HAP-1 (cell line): ENCODE measurements around the gene NRL.
A peak's percentile ranks its signal among the peaks of the same experiment; 100 is the strongest.

Experiments
- DNase-seq, 2 experiments: peaks; one replicate each; pipeline ENCODE4 v3.0.0-alpha.2; 2016 to 2020; ENCODE audit warnings: low spot score in 2 of 2
- H3K27me3 ChIP-seq: fragments of 250-450 bp; sonication (Bioruptor Pico); 2 replicates; pipeline ENCODE4 v1.5.1; 2020; ENCODE audit warnings: low read depth, mild to moderate bottlenecking, moderate library complexity
- H3K36me3 ChIP-seq: fragments of 250-450 bp; sonication (Bioruptor Pico); replicated peaks from 2 replicates; pipeline ENCODE4 v1.5.1; 2020; ENCODE audit warnings: mild to moderate bottlenecking
- H3K4me1 ChIP-seq: fragments of 250-450 bp; sonication (Bioruptor Pico); 2 replicates; pipeline ENCODE4 v1.5.1; 2020; ENCODE audit warnings: mild to moderate bottlenecking
- H3K4me3 ChIP-seq: fragments of 250-450 bp; sonication (Bioruptor Pico); 2 replicates; pipeline ENCODE4 v1.5.1; 2020; ENCODE audit warnings: mild to moderate bottlenecking, moderate library complexity
- H3K9me3 ChIP-seq: fragments of 250-450 bp; sonication (Bioruptor Pico); 2 replicates; pipeline ENCODE4 v1.5.1; 2020; ENCODE audit warnings: mild to moderate bottlenecking, moderate library complexity
- in situ Hi-C: fragments of 300-500 bp; cut with MboI; formaldehyde crosslinking; loops from 3 replicates; pipeline ENCODE4 v1.14.3; 2020; ENCODE audit warnings: low sequenced_read_pairs, inconsistent platforms, mixed read lengths

Gene NRL

DNA sequence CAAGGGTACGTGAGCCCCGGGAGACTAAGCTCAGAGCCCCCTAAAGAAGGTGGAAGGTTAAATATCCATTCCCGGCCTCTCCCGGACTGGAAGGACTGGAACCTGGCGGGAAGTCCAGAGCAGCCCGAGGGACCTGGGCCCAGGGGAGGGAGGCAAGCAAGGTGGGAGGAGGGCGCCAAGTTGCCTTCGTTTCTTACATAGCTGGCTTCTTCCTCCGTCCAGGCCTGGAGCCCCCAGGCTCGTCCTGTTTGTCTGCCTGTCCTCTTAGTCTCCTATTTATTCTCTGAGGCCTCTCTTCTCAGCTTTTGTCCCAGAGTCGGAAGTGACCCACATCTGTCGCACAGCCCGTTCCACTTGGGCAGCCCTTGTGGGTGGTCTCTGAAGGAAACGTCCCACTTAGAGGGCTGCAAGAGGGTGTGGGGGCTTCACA lies 19.9 kb downstream of the NRL start:
- no peaks in the 10 kb centered on the region for H3K27me3 ChIP-seq
- peak overlapping the region; percentile 97 for H3K4me3 ChIP-seq
- no peaks in the 10 kb centered on the region for H3K9me3 ChIP-seq
- in situ Hi-C loops = loop anchor here (10.0 kb wide), 1 partner anchor 80 kb away; no protein-coding TSS in a partner anchor
- H3K4me1 ChIP-seq = peaks cover 11% of the 10 kb centered on the region
- peaks cover 29% of the 10 kb centered on the region for H3K36me3 ChIP-seq
- peak in 1 of 2 experiments; percentile 28 for DNase-seq

DNA sequence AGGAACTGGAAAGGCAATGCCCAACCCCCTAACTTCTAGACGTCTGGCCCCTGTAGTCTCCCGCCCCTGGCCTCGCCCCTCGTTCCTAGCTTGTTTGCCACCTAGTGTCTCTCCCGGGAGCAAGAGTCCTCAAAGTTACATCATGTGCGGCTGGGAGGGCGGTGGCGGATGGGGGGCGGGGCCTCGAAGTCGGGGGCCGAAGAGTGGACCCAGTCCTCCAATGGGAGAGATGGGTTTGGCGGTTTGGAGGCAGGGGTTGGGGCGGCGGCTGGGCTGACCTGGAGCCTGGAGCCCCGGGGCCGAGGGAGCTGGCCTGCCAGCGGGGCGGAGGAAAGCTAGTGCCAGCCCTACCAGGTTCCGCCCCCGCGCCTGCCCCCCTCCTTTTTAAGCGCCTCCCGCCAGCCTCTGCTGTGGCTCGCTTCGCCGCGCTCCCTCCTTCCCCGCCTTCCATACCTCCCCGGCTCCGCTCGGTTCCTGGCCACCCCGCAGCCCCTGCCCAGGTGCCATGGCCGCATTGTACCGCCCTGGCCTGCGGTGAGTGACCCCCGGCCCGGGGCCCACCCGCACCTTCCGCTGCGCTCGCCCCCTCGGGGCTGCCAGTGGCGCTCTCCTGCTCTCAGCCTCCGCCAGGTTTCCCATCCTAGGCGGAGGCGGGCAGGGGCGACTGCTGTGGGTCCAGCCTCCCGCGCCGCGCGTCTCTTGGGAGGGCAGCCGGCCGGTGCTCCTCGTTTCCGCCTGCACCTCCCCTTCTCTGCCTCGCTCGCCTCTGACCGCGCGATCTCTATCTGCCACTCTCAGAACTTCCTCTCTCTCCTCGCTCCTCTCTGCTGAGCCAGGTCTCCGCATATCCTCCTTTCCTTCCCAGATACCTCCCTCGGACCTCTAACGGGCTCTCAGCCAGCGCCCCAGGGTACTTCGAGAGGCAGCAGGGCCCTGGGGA lies 20.6 kb downstream of the NRL start, which contains the start of gene PCK2:
PCK2 (plus strand) TSS at position 411 of the 940 bp plus-strand sequence; CDS start at position 506, 95 bp downstream.
- in situ Hi-C loops = loop anchor here (10.0 kb wide), 1 partner anchor 79 kb away; no protein-coding TSS in a partner anchor
- peak within 1 kb of the TSS; percentile 97 for H3K4me3 ChIP-seq
- H3K36me3 ChIP-seq = peaks cover 22% of the 10 kb centered on the region
- H3K9me3 ChIP-seq = no peaks in the 10 kb centered on the region
- peaks cover 11% of the 10 kb centered on the region for H3K4me1 ChIP-seq
- DNase-seq = peak; percentile 92 to 98
- no peaks in the 10 kb centered on the region for H3K27me3 ChIP-seq

GRCh38 chr14:24093207-24093900 lies 21.4 kb downstream of the NRL start:
- no peak for DNase-seq
- H3K9me3 ChIP-seq = no peaks in the 10 kb centered on the region
- no peaks in the 10 kb centered on the region for H3K27me3 ChIP-seq
- peak overlapping the region; percentile 97 for H3K4me3 ChIP-seq
- in situ Hi-C loops = loop anchor here (10.0 kb wide), 1 partner anchor 79 kb away; no protein-coding TSS in a partner anchor
- peaks cover 14% of the 10 kb centered on the region for H3K36me3 ChIP-seq
- H3K4me1 ChIP-seq = peaks cover 11% of the 10 kb centered on the region

GRCh38 chr14:24092505-24093206 lies 22.1 kb downstream of the NRL start:
- Histone ChIP-seq H3K27me3 (no peaks in the 10 kb centered on the region), H3K4me3 (no peak overlapping the region), H3K4me1 (peaks cover 11% of the 10 kb centered on the region), H3K9me3 (no peaks in the 10 kb centered on the region), H3K36me3 (peaks cover 8% of the 10 kb centered on the region)
- in situ Hi-C loops = loop anchor here (10.0 kb wide), 1 partner anchor 78 kb away; no protein-coding TSS in a partner anchor
- DNase-seq = no peak

- Histone ChIP-seq H3K36me3 (peaks cover 8% of the 10 kb centered on the region), H3K9me3 (no peaks in the 10 kb centered on the region), H3K27me3 (no peaks in the 10 kb centered on the region), H3K4me3 (no peak overlapping the region), H3K4me1 (peaks cover 11% of the 10 kb centered on the region)
- DNase-seq = no peak
- in situ Hi-C loops = loop anchor here (10.0 kb wide), 1 partner anchor 77 kb away; no protein-coding TSS in a partner anchor
Measured at GRCh38 chr14:24092110-24092504, 22.6 kb downstream of the NRL start.

GRCh38 chr14:24089890-24090289 lies 24.9 kb downstream of the NRL start:
- Histone ChIP-seq H3K4me3 (no peak overlapping the region), H3K4me1 (peaks cover 5% of the 10 kb centered on the region), H3K9me3 (no peaks in the 10 kb centered on the region), H3K27me3 (no peaks in the 10 kb centered on the region), H3K36me3 (no peaks in the 10 kb centered on the region)
- no peak for DNase-seq
- in situ Hi-C loops = loop anchor here (10.0 kb wide), 1 partner anchor 75 kb away; no protein-coding TSS in a partner anchor

DNA sequence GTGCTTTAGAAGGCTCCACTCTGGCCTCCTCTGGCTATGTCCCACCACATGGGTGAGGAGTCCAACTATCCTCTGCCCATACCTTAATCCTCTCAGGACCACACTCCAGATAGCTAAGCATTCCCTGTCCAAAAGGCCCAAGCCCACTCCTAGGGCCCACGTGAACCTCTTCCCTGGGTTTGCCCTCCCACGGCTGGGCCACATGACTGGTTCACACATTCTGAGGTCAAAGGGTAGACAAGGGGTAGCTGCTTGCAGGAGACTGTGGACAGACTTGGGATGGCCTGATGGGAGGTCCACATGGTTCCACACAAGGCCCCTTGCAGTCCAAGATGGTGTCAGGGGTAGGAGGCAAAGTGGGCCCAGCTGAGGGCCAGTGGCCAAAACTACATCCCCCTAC lies 26.7 kb downstream of the NRL start:
- H3K9me3 ChIP-seq = no peaks in the 10 kb centered on the region
- DNase-seq = no peak
- no peaks in the 10 kb centered on the region for H3K36me3 ChIP-seq
- no peaks in the 10 kb centered on the region for H3K27me3 ChIP-seq
- no peak overlapping the region for H3K4me3 ChIP-seq
- in situ Hi-C loops = no loop called here
- H3K4me1 ChIP-seq = no peaks in the 10 kb centered on the region; the same call in 1 of the 2 replicates

- Histone ChIP-seq H3K4me1 (no peaks in the 10 kb centered on the region), H3K27me3 (no peaks in the 10 kb centered on the region), H3K4me3 (no peak overlapping the region), H3K36me3 (no peaks in the 10 kb centered on the region), H3K9me3 (no peaks in the 10 kb centered on the region)
- in situ Hi-C loops = no loop called here
- no peak for DNase-seq
Measured at GRCh38 chr14:24087004-24087403, 27.7 kb downstream of the NRL start.

DNA sequence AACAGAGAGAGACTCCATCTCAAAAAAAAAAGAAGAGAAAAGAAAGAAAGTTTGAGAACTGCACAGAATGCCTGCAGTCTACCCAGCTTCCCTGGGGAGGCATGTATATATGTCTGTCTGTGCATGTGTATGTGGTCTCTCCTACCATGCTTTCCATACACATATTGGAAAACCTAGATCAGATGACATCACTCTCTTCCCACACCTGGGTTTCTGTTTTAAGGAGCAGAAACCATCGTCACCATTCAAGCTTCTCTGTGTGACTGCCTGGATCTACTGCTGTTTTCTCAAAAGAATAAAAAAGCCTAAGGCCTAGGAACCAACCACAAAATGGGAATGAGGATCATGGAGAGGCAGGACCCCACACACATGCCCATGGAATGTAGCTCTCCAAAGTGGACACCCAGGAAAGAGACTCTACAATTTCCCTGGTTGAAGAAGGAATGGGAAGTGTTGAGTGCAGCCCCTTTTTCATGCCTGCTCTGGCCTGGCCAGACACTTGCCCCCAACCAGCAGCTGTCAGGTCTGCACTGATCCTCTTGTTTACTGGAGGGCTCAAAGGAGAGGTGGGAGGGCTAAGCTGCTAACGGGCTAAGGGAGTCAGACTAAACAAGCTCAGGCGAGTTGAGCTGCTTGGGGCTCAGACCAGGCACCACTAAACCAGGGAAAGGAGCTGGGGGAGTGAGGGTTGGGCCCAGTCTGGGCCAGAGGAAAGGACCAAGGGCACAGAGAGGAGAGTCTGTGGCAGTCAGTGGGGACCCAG lies 28.4 kb downstream of the NRL start:
- H3K9me3 ChIP-seq = no peaks in the 10 kb centered on the region
- no peaks in the 10 kb centered on the region for H3K36me3 ChIP-seq
- no peaks in the 10 kb centered on the region for H3K4me1 ChIP-seq
- no peak for DNase-seq
- no peak overlapping the region for H3K4me3 ChIP-seq
- in situ Hi-C loops = no loop called here
- no peaks in the 10 kb centered on the region for H3K27me3 ChIP-seq

GRCh38 chr14:24085215-24085614 lies 29.5 kb downstream of the NRL start:
- DNase-seq = no peak
- H3K27me3 ChIP-seq = no peaks in the 10 kb centered on the region
- no peaks in the 10 kb centered on the region for H3K9me3 ChIP-seq
- no peak overlapping the region for H3K4me3 ChIP-seq
- H3K36me3 ChIP-seq = no peaks in the 10 kb centered on the region
- in situ Hi-C loops = no loop called here
- H3K4me1 ChIP-seq = no peaks in the 10 kb centered on the region

- no peaks in the 10 kb centered on the region for H3K27me3 ChIP-seq
- no peaks in the 10 kb centered on the region for H3K9me3 ChIP-seq
- no peak for DNase-seq
- H3K36me3 ChIP-seq = no peaks in the 10 kb centered on the region
- in situ Hi-C loops = no loop called here
- H3K4me1 ChIP-seq = no peaks in the 10 kb centered on the region
- no peak overlapping the region for H3K4me3 ChIP-seq
Measured at GRCh38 chr14:24084440-24084839, 30.3 kb downstream of the NRL start.

DNA sequence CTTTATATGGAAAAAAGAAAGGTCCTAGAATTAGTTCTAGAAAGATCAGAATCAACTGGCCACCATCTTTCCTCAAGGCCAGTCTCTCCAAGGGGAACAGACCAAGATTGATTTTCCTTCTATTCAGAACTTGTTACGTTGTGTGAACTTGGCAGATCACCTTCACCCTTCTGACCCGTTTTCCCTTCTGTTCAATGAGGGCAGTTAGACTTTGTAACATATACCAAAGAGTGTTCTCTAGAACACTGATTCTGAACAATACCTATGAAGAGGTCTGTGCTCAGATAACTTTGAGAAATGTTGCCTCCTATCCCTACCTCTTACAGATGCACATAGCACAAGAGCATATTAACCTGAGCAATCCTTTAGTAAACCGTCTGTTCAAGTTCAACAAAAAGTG lies 31.3 kb downstream of the NRL start:
- DNase-seq = no peak
- Histone ChIP-seq H3K4me3 (no peak overlapping the region), H3K27me3 (no peaks in the 10 kb centered on the region), H3K9me3 (no peaks in the 10 kb centered on the region), H3K4me1 (no peaks in the 10 kb centered on the region), H3K36me3 (no peaks in the 10 kb centered on the region)
- in situ Hi-C loops = no loop called here
